ENCODE measurements around the gene C1orf116.
"Not testable (repeated sequence)": the region's sequence is repeated elsewhere in the genome, so short reads cannot be mapped to it uniquely, and the experiment has no call there.

Gene C1orf116

GRCh38 chr1:207049054-207049453, 16.5 kb upstream of the C1orf116 start:
- DNase-seq (ENCODE audit: low read depth): no peak
- H3K4me3 ChIP-seq (ENCODE audit: low read length): no peak overlapping the region; the same call in none of the 2 replicates
- TF ChIP-seq CTCF (conservative IDR thresholded peaks at IDR 0.05; ENCODE audit: low read length): no peak

DNA sequence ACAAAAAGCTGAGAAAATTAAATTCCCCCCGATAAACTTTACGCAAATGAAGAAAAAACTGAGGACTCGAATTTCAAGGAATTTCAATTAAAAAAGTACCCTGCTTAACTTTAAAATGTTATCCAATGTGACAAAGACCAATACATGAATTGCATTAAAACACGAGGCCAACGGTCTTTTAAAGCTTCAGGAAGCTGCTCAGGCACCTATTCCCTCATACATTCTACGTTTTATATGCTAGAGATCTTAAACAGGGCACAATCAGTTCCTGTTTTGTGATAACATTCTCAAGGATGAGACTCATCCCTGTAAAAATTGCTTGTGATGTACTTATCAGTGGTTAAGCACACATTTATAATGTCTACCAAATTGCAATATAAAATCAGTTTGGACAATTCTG, 15.5 kb upstream of the C1orf116 start:
- H3K4me3 ChIP-seq (ENCODE audit: low read length): no peak overlapping the region
- no peak for TF ChIP-seq CTCF (conservative IDR thresholded peaks at IDR 0.05; ENCODE audit: low read length)
- DNase-seq (ENCODE audit: low read depth): no peak

GRCh38 chr1:207047505-207047904, 14.9 kb upstream of the C1orf116 start:
- H3K4me3 ChIP-seq (ENCODE audit: low read length): no peak overlapping the region
- no peak for DNase-seq (ENCODE audit: low read depth)
- TF ChIP-seq CTCF (conservative IDR thresholded peaks at IDR 0.05; ENCODE audit: low read length): no peak

GRCh38 chr1:207045453-207045852, 12.9 kb upstream of the C1orf116 start:
- no peak overlapping the region for H3K4me3 ChIP-seq (ENCODE audit: low read length)
- peak; percentile 50 for DNase-seq (ENCODE audit: low read depth)
- TF ChIP-seq CTCF (conservative IDR thresholded peaks at IDR 0.05; ENCODE audit: low read length): no peak

DNA sequence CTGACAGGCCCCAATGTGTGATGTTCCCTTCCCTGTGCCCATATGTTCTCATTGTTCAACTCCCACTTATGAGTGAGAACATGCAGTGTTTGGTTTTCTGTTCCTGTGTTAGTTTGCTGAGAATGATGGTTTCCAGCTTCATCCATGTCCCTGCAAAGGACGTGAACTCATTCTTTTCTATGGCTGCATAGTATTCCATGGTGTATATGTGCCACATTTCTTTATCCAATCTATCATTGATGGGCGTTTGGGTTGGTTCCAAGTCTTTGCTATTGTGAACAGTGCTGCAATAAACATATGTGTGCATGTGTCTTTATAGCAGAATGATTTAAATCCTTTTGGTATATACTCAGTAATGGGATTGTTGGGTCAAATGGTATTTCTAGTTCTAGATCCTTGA, 8.8 kb upstream of the C1orf116 start:
- not testable (repeated sequence) for DNase-seq (ENCODE audit: low read depth); H3K4me3 ChIP-seq (ENCODE audit: low read length)

DNA sequence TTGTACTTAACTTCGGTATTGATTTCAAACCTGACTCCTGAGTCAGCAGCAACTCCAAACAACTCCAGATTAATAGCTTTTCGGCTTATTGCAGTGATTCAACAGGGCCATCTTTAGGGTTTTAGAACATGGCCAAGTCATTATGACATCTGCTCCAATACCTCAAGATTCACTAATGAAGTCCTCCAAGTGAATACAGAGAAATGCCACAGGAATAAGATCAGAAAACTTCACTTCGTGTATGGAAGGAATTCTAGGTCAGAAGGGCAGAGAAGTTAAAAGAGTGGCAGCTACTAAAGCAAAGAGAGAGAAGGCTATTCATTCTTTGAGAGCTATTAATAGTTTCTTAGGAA, 7.6 kb upstream of the C1orf116 start:
- TF ChIP-seq CTCF (conservative IDR thresholded peaks at IDR 0.05; ENCODE audit: low read length): no peak

GRCh38 chr1:207039380-207040180, 7.0 kb upstream of the C1orf116 start:
- DNase-seq (ENCODE audit: low read depth): no peak
- no peak for TF ChIP-seq CTCF (conservative IDR thresholded peaks at IDR 0.05; ENCODE audit: low read length)
- no peak overlapping the region for H3K4me3 ChIP-seq (ENCODE audit: low read length)

More for the DNA sequence above, 7.6 kb upstream of the C1orf116 start:
- no peak overlapping the region for H3K4me3 ChIP-seq (ENCODE audit: low read length)
- DNase-seq (ENCODE audit: low read depth): peak; percentile 79
